Panc1 (cell line): ENCODE measurements around the gene CLEC4G. TPM values are rescaled to one million over a fixed set of nuclear protein-coding genes. Genes with fewer than 3 reads are reported as not detected.

ENCODE experiments used
- ATAC-seq: fragments of 200-7000 bp; cut with Tn5 transposase; 2 replicates; pipeline ENCODE4 v1.9.1; 2020; ENCODE audit warnings: mild to moderate bottlenecking, moderate library complexity
- BruUV-seq: library from RNA; stranded (reverse); fragments of 400-500 nt; replicated peaks from 2 replicates; lab custom pipeline; 2021; lab: Mats Ljungman, UMichigan
- CTCF ChIA-PET: fragments of 300-600 bp; sonication (Branson Sonifier 250); formaldehyde crosslinking; loops from one replicate; lab custom pipeline; 2022; ENCODE audit warnings: antibody characterized with exemption; lab: Charles Lee
- POLR2A ChIA-PET: fragments of 300-600 bp; sonication (Branson Sonifier 250); formaldehyde crosslinking; loops from one replicate; lab custom pipeline; 2022; ENCODE audit warnings: antibody characterized with exemption; lab: Charles Lee
- DNase-seq: peaks from one replicate; pipeline ENCODE4 v3.0.0-alpha.2; 2010; ENCODE audit warnings: low read depth, low spot score
- H3K27ac ChIP-seq: 2 replicates; pipeline ENCODE4 v1.5.1; 2011; ENCODE audit warnings: mild to moderate bottlenecking, low read length, inconsistent platforms
- H3K27me3 ChIP-seq: fragments of 200-500 bp; sonication (Bioruptor generic); 2 replicates; pipeline ENCODE4 v1.6.0; 2014; ENCODE audit warnings: low read length, inconsistent platforms; ENCODE audit not compliant: control insufficient read depth, insufficient read depth
- H3K36me3 ChIP-seq: fragments of 200-500 bp; sonication (Bioruptor generic); 2 replicates; pipeline ENCODE4 v1.5.1; 2014; ENCODE audit warnings: inconsistent platforms, mild to moderate bottlenecking, low read length, moderate library complexity; ENCODE audit not compliant: control insufficient read depth, insufficient read depth
- H3K4me1 ChIP-seq: 2 replicates; pipeline ENCODE4 v1.5.1; 2011; ENCODE audit warnings: inconsistent platforms, mild to moderate bottlenecking, low read length, moderate library complexity; ENCODE audit not compliant: control insufficient read depth, insufficient read depth
- H3K4me3 ChIP-seq, 2 experiments: 2 replicates each; pipeline ENCODE4 v1.5.1; 2011 to 2012; ENCODE audit warnings: low read depth in 2 of 2, low read length in 2 of 2, mild to moderate bottlenecking in 2 of 2, inconsistent platforms in 1 of 2, moderate library complexity in 1 of 2
- H3K9me3 ChIP-seq: fragments of 200-500 bp; sonication (Bioruptor generic); 2 replicates; pipeline ENCODE4 v1.5.1; 2014; ENCODE audit warnings: low read depth, mild to moderate bottlenecking, inconsistent platforms, low read length, moderate library complexity; ENCODE audit not compliant: control insufficient read depth, insufficient read depth
- CTCF ChIP-seq: fragments of 450-650 bp; IDR thresholded peaks from 2 replicates; pipeline ENCODE4 v1.5.1; 2017; ENCODE audit warnings: mild to moderate bottlenecking
- POLR2AphosphoS5 ChIP-seq: IDR thresholded peaks from 2 replicates; pipeline ENCODE4 v1.6.1; 2012; ENCODE audit warnings: mild to moderate bottlenecking, low read depth, low read length, moderate library complexity
- REST ChIP-seq, 2 experiments: IDR thresholded peaks; 2 replicates each; pipeline ENCODE4 v1.6.1; 2011 to 2012; ENCODE audit warnings: low read depth in 2 of 2, control low read depth in 1 of 2, low read length in 1 of 2, mild to moderate bottlenecking in 1 of 2, moderate library complexity in 1 of 2; ENCODE audit not compliant: insufficient read depth in 1 of 2
- SIN3A ChIP-seq: IDR thresholded peaks from 2 replicates; pipeline ENCODE4 v1.6.1; 2012; ENCODE audit warnings: low read depth, mild to moderate bottlenecking, low read length, moderate library complexity, borderline replicate concordance; ENCODE audit not compliant: insufficient read depth
- TCF7L2 ChIP-seq: IDR thresholded peaks from 2 replicates; pipeline ENCODE4 v1.6.1; 2011; ENCODE audit warnings: mild to moderate bottlenecking, low read depth, low read length, inconsistent platforms
- in situ Hi-C: cut with HindIII; loops from 2 replicates; pipeline ENCODE4 v1.10.0; 2016; ENCODE audit warnings: low sequenced_read_pairs, low pct_unique_long_range_greater_than_20kb
- intact Hi-C: fragments of 100-400 bp; cut with micrococcal nuclease; formaldehyde crosslinking; loops from one replicate; pipeline ENCODE4 v1.10.0; 2022; ENCODE audit not compliant: unreplicated experiment
- total RNA-seq: library from RNA; stranded (reverse); gene quantifications from one replicate; pipeline ENCODE4 v1.2.1, GENCODE V29; 2021; ENCODE audit not compliant: unreplicated experiment

Gene CLEC4G
- total RNA-seq, 1 experiment from 2014 or later: not detected

- intact Hi-C loops: no loop called here
- DNase-seq: no peak
- Histone ChIP-seq H3K36me3 (no peaks in the 10 kb centered on the region), H3K9me3 (no peaks in the 10 kb centered on the region), H3K27ac (no peak overlapping the region), H3K4me1 (no peaks in the 10 kb centered on the region), H3K4me3 (no peak overlapping the region), H3K27me3 (no peaks in the 10 kb centered on the region)
- no peak for ATAC-seq
- TF ChIP-seq SIN3A (no peak), REST (IDR thresholded peaks at IDR 0.05; ENCODE audit: insufficient read depth in 1 of 2, low read depth in 2 of 2, low read length in 1 of 2) (no peak), CTCF (no peak), POLR2AphosphoS5 (no peak), TCF7L2 (no peak)
- ChIA-PET POLR2A (no interaction called here), CTCF (interaction anchor here (0.5 kb wide), 2 partner anchors 131 to 742 kb away, joined by 5 to 7 read pairs; no protein-coding TSS in a partner anchor)
- BruUV-seq: no TSS peak
- in situ Hi-C loops: no loop called here
Measured at GRCh38 chr19:7706955-7707456, 24.9 kb downstream of the CLEC4G start.

- TF ChIP-seq POLR2AphosphoS5 (no peak), SIN3A (no peak)
- in situ Hi-C loops: no loop called here
- no peak for DNase-seq
- BruUV-seq: no TSS peak
- intact Hi-C loops: no loop called here
- ChIA-PET POLR2A (no interaction called here), CTCF (interaction anchor here (0.5 kb wide), 1 partner anchor 742 kb away, joined by 5 read pairs; no protein-coding TSS in a partner anchor)
- Histone ChIP-seq H3K36me3 (no peaks in the 10 kb centered on the region), H3K4me3 (no peak overlapping the region), H3K27me3 (no peaks in the 10 kb centered on the region), H3K27ac (no peak overlapping the region), H3K4me1 (no peaks in the 10 kb centered on the region), H3K9me3 (no peaks in the 10 kb centered on the region)
- ATAC-seq: no peak
Measured at GRCh38 chr19:7706188-7706954, 25.5 kb downstream of the CLEC4G start.
